NB4 (cell line): ENCODE measurements around the gene CLEC4C.

Experiments
- POLR2A ChIP-seq: IDR thresholded peaks from 2 replicates; pipeline ENCODE4 v1.6.1; 2011; ENCODE audit warnings: mild to moderate bottlenecking; ENCODE audit not compliant: insufficient read length; ENCODE audit errors: extremely low read depth
- TF ChIP-seq, protein P1 (sequence below): IDR thresholded peaks from one replicate; pipeline ENCODE4 v1.5.1; 2012; ENCODE audit warnings: low read depth, low read length

DNA sequence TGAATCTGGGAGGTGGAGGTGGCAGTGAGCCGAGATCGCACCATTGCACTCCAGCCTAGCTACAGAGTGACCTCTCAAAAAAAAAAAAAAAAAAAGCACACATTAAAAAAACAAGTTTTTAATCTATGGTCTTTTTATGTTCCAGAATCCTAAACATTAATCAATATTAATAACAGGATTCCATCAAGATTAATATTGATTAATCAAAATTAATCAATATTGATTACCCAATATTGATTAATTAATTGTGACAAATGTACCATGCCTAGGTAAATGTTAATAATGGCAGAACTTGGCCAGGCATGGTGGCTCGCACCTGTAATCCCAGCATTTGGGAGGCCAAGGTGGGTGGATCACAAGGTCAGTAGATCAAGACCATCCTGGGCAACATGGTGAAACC is 34.1 kb upstream of the CLEC4C start:
- TF ChIP-seq, protein P1, sequence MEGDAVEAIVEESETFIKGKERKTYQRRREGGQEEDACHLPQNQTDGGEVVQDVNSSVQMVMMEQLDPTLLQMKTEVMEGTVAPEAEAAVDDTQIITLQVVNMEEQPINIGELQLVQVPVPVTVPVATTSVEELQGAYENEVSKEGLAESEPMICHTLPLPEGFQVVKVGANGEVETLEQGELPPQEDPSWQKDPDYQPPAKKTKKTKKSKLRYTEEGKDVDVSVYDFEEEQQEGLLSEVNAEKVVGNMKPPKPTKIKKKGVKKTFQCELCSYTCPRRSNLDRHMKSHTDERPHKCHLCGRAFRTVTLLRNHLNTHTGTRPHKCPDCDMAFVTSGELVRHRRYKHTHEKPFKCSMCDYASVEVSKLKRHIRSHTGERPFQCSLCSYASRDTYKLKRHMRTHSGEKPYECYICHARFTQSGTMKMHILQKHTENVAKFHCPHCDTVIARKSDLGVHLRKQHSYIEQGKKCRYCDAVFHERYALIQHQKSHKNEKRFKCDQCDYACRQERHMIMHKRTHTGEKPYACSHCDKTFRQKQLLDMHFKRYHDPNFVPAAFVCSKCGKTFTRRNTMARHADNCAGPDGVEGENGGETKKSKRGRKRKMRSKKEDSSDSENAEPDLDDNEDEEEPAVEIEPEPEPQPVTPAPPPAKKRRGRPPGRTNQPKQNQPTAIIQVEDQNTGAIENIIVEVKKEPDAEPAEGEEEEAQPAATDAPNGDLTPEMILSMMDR = no peak
- no peak for TF ChIP-seq POLR2A
